SK-N-MC (cell line): ENCODE data around the gene CLEC16A.

Experiments
- DNase-seq: peaks from one replicate; pipeline ENCODE4 v3.0.0-alpha.2; 2011; ENCODE audit warnings: low read depth, low spot score
- H3K27ac ChIP-seq: fragments of 200-600 bp; sonication (generic); 2 replicates; pipeline ENCODE4 v1.5.1; 2016; ENCODE audit warnings: mixed run types
- H3K36me3 ChIP-seq: fragments of 200-600 bp; sonication (generic); 2 replicates; pipeline ENCODE4 v1.6.1; 2017; ENCODE audit warnings: antibody characterized with exemption, low read length, mixed read lengths; ENCODE audit not compliant: insufficient read depth
- H3K4me3 ChIP-seq: fragments of 200-600 bp; sonication (generic); 2 replicates; pipeline ENCODE4 v1.5.1; 2016
- H3K9ac ChIP-seq: fragments of 200-600 bp; sonication (generic); 2 replicates; pipeline ENCODE4 v1.8.0; 2017; ENCODE audit warnings: mixed run types, mixed read lengths; ENCODE audit not compliant: insufficient read length
- H3K9me3 ChIP-seq: fragments of 200-600 bp; sonication (generic); 2 replicates; pipeline ENCODE4 v1.6.1; 2017; ENCODE audit warnings: low read depth, mild to moderate bottlenecking, antibody characterized with exemption, low read length, moderate library complexity, mixed read lengths
- EZH2 ChIP-seq: fragments of 200-600 bp; sonication (generic); IDR thresholded peaks from one replicate; pipeline ENCODE4 v1.6.1; 2017; ENCODE audit warnings: antibody characterized with exemption
- FOXP2 ChIP-seq: optimal IDR thresholded peaks from 2 replicates; pipeline ENCODE3; 2011; ENCODE audit warnings: mild to moderate bottlenecking, moderate library complexity; ENCODE audit not compliant: insufficient read depth; ENCODE audit errors: extremely low read length, control extremely low read depth
- POLR2AphosphoS5 ChIP-seq: IDR thresholded peaks from 2 replicates; pipeline ENCODE4 v1.6.1; 2012; ENCODE audit warnings: mild to moderate bottlenecking, low read depth, low read length, borderline replicate concordance

CLEC16A gene

GRCh38 chr16:11029948-11030347 is 85.6 kb downstream of the CLEC16A start:
- Histone ChIP-seq H3K27ac (no peak overlapping the region), H3K36me3 (peaks cover 25% of the 10 kb centered on the region)
- no peak for DNase-seq

GRCh38 chr16:11030990-11031510 is 86.7 kb downstream of the CLEC16A start:
- no peak for DNase-seq
- peaks cover 21% of the 10 kb centered on the region for H3K36me3 ChIP-seq
- no peak overlapping the region for H3K9ac ChIP-seq
- H3K4me3 ChIP-seq = no peak overlapping the region
- no peaks in the 10 kb centered on the region for H3K9me3 ChIP-seq
- no peak overlapping the region for H3K27ac ChIP-seq
- TF ChIP-seq FOXP2 (no peak), POLR2AphosphoS5 (no peak), EZH2 (no peak)

More at GRCh38 chr16:11029948-11030347, 85.6 kb downstream of the CLEC16A start:
- H3K4me3 ChIP-seq = no peak overlapping the region
- no peak overlapping the region for H3K9ac ChIP-seq
- no peak for TF ChIP-seq EZH2
- TF ChIP-seq FOXP2 = no peak
- no peak for TF ChIP-seq POLR2AphosphoS5
- H3K9me3 ChIP-seq = no peaks in the 10 kb centered on the region

GRCh38 chr16:11032000-11032921 is 87.9 kb downstream of the CLEC16A start:
- no peak for DNase-seq
- no peak overlapping the region for H3K27ac ChIP-seq

GRCh38 chr16:11032922-11033291 is 88.5 kb downstream of the CLEC16A start:
- no peak for TF ChIP-seq POLR2AphosphoS5
- no peak for TF ChIP-seq EZH2
- TF ChIP-seq FOXP2 = no peak
- H3K27ac ChIP-seq = no peak overlapping the region

More at GRCh38 chr16:11032000-11032921, 87.9 kb downstream of the CLEC16A start:
- H3K9ac ChIP-seq = no peak overlapping the region
- no peak overlapping the region for H3K4me3 ChIP-seq
- no peaks in the 10 kb centered on the region for H3K9me3 ChIP-seq
- peaks cover 12% of the 10 kb centered on the region for H3K36me3 ChIP-seq
- TF ChIP-seq EZH2 (no peak), FOXP2 (no peak), POLR2AphosphoS5 (no peak)

GRCh38 chr16:11033629-11034420 is 89.5 kb downstream of the CLEC16A start:
- no peak for TF ChIP-seq POLR2AphosphoS5
- TF ChIP-seq FOXP2 = no peak
- no peak for TF ChIP-seq EZH2
- H3K9ac ChIP-seq = no peak overlapping the region
- no peak overlapping the region for H3K4me3 ChIP-seq
- DNase-seq = no peak
- no peaks in the 10 kb centered on the region for H3K9me3 ChIP-seq
- H3K27ac ChIP-seq = no peak overlapping the region
- H3K36me3 ChIP-seq = peaks cover 12% of the 10 kb centered on the region

More at GRCh38 chr16:11032922-11033291, 88.5 kb downstream of the CLEC16A start:
- Histone ChIP-seq H3K9me3 (no peaks in the 10 kb centered on the region), H3K4me3 (no peak overlapping the region), H3K36me3 (peaks cover 12% of the 10 kb centered on the region), H3K9ac (no peak overlapping the region)
- DNase-seq = no peak

GRCh38 chr16:11034481-11034931 is 90.1 kb downstream of the CLEC16A start:
- no peak for TF ChIP-seq POLR2AphosphoS5
- TF ChIP-seq FOXP2 = no peak
- no peak for TF ChIP-seq EZH2
- no peak overlapping the region for H3K9ac ChIP-seq
- no peaks in the 10 kb centered on the region for H3K9me3 ChIP-seq
- no peak overlapping the region for H3K27ac ChIP-seq
- no peak overlapping the region for H3K4me3 ChIP-seq
- DNase-seq = no peak
- peaks cover 6% of the 10 kb centered on the region; the same call in 1 of the 2 replicates for H3K36me3 ChIP-seq

- Histone ChIP-seq H3K36me3 (0 out of 2 replicates have a peak, but pooled peaks cover 4% of the 10 kb centered on the region), H3K9ac (no peak overlapping the region), H3K27ac (no peak overlapping the region), H3K4me3 (no peak overlapping the region), H3K9me3 (no peaks in the 10 kb centered on the region)
- TF ChIP-seq FOXP2 (no peak), EZH2 (no peak), POLR2AphosphoS5 (no peak)
- DNase-seq = no peak
Observed at GRCh38 chr16:11035096-11035495, 90.7 kb downstream of the CLEC16A start.

- Histone ChIP-seq H3K9ac (no peak overlapping the region), H3K9me3 (no peaks in the 10 kb centered on the region), H3K36me3 (0 out of 2 replicates have a peak, but pooled peaks cover 4% of the 10 kb centered on the region), H3K4me3 (no peak overlapping the region), H3K27ac (no peak overlapping the region)
- DNase-seq = no peak
- TF ChIP-seq POLR2AphosphoS5 = no peak
- no peak for TF ChIP-seq FOXP2
- no peak for TF ChIP-seq EZH2
Observed at GRCh38 chr16:11036040-11036439, 91.7 kb downstream of the CLEC16A start.
